GM12801 (cell line): ENCODE data around the gene NFKBIL1.

Source experiments
- TF ChIP-seq, protein P1 (sequence below): IDR thresholded peaks from one replicate; pipeline ENCODE4 v1.5.1; 2011; ENCODE audit warnings: control low read depth; ENCODE audit not compliant: insufficient read length; ENCODE audit errors: extremely low read depth

The NFKBIL1 gene

DNA sequence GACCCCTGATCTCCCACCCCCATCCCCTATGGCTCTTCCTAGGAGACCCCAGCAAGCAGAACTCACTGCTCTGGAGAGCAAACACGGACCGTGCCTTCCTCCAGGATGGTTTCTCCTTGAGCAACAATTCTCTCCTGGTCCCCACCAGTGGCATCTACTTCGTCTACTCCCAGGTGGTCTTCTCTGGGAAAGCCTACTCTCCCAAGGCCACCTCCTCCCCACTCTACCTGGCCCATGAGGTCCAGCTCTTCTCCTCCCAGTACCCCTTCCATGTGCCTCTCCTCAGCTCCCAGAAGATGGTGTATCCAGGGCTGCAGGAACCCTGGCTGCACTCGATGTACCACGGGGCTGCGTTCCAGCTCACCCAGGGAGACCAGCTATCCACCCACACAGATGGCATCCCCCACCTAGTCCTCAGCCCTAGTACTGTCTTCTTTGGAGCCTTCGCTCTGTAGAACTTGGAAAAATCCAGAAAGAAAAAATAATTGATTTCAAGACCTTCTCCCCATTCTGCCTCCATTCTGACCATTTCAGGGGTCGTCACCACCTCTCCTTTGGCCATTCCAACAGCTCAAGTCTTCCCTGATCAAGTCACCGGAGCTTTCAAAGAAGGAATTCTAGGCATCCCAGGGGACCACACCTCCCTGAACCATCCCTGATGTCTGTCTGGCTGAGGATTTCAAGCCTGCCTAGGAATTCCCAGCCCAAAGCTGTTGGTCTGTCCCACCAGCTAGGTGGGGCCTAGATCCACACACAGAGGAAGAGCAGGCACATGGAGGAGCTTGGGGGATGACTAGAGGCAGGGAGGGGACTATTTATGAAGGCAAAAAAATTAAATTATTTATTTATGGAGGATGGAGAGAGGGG lies 26.1 kb downstream of the NFKBIL1 start:
- TF ChIP-seq, protein P1, sequence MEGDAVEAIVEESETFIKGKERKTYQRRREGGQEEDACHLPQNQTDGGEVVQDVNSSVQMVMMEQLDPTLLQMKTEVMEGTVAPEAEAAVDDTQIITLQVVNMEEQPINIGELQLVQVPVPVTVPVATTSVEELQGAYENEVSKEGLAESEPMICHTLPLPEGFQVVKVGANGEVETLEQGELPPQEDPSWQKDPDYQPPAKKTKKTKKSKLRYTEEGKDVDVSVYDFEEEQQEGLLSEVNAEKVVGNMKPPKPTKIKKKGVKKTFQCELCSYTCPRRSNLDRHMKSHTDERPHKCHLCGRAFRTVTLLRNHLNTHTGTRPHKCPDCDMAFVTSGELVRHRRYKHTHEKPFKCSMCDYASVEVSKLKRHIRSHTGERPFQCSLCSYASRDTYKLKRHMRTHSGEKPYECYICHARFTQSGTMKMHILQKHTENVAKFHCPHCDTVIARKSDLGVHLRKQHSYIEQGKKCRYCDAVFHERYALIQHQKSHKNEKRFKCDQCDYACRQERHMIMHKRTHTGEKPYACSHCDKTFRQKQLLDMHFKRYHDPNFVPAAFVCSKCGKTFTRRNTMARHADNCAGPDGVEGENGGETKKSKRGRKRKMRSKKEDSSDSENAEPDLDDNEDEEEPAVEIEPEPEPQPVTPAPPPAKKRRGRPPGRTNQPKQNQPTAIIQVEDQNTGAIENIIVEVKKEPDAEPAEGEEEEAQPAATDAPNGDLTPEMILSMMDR: no peak

DNA sequence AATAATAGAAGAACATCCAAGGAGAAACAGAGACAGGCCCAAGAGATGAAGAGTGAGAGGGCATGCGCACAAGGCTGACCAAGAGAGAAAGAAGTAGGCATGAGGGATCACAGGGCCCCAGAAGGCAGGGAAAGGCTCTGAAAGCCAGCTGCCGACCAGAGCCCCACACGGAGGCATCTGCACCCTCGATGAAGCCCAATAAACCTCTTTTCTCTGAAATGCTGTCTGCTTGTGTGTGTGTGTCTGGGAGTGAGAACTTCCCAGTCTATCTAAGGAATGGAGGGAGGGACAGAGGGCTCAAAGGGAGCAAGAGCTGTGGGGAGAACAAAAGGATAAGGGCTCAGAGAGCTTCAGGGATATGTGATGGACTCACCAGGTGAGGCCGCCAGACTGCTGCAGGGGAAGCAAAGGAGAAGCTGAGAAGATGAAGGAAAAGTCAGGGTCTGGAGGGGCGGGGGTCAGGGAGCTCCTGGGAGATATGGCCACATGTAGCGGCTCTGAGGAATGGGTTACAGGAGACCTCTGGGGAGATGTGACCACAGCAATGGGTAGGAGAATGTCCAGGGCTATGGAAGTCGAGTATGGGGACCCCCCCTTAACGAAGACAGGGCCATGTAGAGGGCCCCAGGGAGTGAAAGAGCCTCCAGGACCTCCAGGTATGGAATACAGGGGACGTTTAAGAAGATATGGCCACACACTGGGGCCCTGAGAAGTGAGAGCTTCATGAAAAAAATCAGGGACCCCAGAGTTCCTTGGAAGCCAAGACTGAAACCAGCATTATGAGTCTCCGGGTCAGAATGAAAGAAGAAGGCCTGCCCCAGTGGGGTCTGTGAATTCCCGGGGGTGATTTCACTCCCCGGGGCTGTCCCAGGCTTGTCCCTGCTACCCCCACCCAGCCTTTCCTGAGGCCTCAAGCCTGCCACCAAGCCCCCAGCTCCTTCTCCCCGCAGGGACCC lies 27.0 kb downstream of the NFKBIL1 start:
- TF ChIP-seq, protein P1: no peak

DNA sequence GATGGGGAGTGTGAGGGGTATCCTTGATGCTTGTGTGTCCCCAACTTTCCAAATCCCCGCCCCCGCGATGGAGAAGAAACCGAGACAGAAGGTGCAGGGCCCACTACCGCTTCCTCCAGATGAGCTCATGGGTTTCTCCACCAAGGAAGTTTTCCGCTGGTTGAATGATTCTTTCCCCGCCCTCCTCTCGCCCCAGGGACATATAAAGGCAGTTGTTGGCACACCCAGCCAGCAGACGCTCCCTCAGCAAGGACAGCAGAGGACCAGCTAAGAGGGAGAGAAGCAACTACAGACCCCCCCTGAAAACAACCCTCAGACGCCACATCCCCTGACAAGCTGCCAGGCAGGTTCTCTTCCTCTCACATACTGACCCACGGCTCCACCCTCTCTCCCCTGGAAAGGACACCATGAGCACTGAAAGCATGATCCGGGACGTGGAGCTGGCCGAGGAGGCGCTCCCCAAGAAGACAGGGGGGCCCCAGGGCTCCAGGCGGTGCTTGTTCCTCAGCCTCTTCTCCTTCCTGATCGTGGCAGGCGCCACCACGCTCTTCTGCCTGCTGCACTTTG lies 28.0 kb downstream of the NFKBIL1 start, which contains the start of gene TNF:
Gene TNF (plus strand): TSS at position 231 of the 567 bp plus-strand sequence. CDS start 177 bp downstream, at position 408.
- TF ChIP-seq, protein P1: no peak

DNA sequence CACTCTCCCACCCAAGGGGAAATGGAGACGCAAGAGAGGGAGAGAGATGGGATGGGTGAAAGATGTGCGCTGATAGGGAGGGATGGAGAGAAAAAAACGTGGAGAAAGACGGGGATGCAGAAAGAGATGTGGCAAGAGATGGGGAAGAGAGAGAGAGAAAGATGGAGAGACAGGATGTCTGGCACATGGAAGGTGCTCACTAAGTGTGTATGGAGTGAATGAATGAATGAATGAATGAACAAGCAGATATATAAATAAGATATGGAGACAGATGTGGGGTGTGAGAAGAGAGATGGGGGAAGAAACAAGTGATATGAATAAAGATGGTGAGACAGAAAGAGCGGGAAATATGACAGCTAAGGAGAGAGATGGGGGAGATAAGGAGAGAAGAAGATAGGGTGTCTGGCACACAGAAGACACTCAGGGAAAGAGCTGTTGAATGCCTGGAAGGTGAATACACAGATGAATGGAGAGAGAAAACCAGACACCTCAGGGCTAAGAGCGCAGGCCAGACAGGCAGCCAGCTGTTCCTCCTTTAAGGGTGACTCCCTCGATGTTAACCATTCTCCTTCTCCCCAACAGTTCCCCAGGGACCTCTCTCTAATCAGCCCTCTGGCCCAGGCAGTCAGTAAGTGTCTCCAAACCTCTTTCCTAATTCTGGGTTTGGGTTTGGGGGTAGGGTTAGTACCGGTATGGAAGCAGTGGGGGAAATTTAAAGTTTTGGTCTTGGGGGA lies 28.7 kb downstream of the NFKBIL1 start:
- TF ChIP-seq, protein P1: no peak

DNA sequence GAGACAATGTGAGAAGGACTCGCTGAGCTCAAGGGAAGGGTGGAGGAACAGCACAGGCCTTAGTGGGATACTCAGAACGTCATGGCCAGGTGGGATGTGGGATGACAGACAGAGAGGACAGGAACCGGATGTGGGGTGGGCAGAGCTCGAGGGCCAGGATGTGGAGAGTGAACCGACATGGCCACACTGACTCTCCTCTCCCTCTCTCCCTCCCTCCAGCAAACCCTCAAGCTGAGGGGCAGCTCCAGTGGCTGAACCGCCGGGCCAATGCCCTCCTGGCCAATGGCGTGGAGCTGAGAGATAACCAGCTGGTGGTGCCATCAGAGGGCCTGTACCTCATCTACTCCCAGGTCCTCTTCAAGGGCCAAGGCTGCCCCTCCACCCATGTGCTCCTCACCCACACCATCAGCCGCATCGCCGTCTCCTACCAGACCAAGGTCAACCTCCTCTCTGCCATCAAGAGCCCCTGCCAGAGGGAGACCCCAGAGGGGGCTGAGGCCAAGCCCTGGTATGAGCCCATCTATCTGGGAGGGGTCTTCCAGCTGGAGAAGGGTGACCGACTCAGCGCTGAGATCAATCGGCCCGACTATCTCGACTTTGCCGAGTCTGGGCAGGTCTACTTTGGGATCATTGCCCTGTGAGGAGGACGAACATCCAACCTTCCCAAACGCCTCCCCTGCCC lies 29.6 kb downstream of the NFKBIL1 start:
- TF ChIP-seq, protein P1: no peak

DNA sequence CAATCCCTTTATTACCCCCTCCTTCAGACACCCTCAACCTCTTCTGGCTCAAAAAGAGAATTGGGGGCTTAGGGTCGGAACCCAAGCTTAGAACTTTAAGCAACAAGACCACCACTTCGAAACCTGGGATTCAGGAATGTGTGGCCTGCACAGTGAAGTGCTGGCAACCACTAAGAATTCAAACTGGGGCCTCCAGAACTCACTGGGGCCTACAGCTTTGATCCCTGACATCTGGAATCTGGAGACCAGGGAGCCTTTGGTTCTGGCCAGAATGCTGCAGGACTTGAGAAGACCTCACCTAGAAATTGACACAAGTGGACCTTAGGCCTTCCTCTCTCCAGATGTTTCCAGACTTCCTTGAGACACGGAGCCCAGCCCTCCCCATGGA lies 30.2 kb downstream of the NFKBIL1 start:
- TF ChIP-seq, protein P1: no peak
